ENCODE data around the gene SEPTIN10.
"Not testable (repeated sequence)": the region's sequence is repeated elsewhere in the genome, so short reads cannot be mapped to it uniquely, and the experiment has no call there.

SEPTIN10 gene

DNA sequence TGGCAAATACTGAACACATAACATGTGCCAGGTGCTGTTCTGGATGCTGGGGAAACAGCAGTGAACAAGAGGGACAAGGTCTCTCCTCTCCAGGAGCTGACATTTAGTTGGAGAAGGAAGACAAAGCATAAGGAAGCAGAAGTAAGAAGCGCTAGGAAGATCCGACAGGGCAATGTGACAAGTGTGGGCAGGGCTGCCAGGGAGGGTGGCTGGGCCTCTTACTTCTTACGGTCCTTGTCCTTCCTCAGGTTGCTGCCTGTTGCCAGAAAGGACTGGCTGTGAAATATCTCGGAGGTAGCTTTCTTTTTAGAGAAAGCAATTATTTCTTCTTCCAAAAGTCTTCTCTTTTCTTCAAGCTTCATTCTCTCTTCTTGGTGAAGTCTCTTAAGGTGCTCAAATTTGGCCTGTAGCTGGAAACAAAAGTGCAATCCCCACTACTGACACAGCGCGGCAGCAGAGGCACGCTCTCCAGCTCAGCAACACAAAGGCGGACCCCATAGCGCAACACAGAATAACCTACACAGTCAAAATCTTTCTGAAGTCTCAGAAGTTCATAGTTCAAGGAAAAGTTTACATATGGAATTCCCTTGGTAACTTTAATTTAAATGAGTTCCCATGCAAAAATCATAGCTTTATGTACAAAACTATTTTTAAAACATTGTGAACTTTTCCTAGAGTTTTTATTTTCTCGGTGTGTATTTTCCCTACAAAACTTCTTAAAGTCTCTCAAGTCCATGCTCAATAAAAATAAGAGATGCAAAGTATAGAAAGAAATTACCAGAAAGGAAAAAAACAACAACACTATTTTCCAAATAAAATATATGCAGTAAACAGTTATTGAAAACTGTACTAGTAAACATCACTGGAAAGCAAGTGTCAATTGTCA is 67.7 kb downstream of the SEPTIN10 start:
- no peak for DNase-seq (ENCODE audit: low spot score)

DNA sequence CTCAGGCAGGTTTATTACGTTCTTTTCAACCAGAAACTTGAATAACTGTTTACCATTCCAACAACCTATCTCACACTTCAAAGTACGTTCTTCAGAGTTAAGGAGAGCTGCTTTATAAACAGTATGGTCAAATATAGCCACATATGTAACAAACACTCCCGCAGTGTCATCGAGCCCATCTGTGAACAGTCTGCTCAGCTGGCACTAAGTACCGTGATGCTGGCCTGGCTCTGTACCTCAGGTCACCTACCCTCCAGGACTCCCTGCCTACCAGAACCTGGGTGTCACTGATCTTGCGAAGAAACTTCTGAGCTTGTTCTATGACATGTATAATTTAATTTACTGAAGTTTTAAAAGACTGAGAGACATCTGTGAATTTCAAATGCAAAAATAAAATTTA is 71.4 kb downstream of the SEPTIN10 start:
- DNase-seq (ENCODE audit: low spot score): no peak

DNA sequence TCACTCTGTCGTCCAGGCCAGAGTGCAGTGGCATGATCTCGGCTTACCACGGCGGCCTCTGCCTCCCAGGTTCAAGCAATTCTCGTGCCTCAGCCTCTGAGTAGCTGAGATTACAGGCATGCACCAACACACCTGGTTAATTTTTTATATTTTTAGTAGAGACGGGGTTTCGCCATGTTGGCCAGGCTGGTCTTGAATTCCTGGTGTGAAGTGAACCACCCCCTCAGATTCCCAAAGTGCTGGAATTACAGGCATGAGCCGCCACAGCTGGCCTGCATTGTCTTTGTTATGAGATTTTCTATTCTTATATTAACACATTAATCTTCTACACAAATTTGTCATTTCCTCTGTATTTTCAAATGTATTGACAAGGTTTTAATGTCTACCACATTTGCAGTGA is 75.2 kb downstream of the SEPTIN10 start:
- no peak for DNase-seq (ENCODE audit: low spot score)

DNA sequence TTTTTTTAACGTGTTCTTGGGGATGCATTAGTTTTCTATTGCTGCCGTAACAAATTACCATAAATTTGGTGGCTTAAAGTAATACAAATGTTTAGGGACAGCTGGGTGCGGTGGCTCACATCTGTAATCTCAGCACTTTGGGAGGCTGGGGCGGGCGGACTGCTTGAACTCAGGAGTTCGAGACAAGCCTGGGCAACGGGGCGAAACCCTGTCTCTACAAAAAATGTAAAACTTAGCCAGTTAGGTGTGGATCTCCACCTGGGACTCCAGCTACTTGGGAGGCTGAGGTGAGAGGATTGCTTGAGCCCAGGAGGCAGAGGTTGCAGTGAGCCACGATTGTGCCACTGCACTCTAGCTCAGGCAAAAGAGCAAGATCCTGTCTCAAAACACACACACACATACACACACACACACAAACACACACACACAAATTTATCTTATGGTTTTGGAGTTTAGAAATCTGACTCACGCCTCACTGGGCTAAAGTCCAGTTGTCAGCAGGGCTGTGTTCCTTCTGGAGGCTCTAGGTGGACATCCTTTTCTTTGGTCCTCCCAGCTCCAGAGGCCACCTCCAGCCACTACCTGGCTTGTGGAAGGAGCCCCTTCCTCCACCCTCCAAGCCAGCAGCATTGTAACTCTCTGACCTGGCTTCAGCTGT is 76.1 kb downstream of the SEPTIN10 start:
- DNase-seq (ENCODE audit: low spot score): no peak

DNA sequence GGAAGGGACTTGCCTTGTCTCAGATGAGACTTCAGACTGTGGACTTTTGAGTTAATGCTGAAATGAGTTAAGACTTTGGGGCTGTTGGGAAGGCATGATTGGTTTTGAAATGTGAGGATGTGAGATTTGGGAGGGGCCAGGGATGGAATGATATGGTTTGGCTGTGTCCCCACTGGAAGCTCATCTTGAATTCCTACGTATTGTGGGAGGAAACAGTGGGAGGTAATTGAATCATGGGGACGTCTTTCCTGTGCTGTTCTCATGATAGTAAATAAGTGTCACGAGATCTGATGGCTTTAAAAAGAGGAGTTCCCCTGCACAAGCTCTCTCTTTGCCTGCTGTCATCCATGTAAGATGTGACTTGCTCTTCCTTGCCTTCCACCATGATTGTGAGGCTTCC is 77.2 kb downstream of the SEPTIN10 start:
- not testable (repeated sequence) for DNase-seq (ENCODE audit: low spot score)

DNA sequence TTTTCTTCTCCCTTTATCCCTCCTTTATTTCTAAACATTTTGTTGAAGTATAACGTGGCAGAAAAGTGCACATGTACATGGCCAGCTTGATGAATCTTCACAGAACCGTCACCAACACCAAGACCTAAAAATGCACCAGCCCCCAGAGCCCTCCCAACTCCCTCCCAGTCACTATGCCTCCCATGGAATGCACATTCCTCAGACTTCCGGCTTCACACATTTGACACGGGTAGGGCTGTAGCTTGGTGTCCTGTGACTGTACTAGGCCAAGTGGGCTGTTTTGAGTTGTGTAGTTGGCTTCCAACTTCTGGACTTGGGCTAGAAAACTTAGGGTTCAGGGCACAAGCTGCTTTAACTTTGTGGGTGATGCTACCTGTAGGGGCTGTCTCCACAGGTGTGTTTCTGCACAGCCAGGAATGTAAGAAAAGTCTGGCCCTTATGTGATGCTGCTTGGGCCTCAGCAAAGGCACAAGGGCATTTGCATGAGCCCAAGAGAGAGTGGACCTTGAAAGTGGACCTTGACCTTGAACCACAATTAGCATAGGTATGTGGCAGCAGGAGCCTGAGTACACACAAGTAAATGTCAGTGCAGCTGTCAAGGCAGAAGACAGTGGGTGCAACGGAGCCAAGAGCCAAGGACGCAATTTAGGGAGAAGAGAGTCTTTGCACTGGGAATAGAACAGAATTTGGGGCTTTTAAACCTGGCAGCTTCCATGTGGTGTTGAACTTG is 78.4 kb downstream of the SEPTIN10 start:
- DNase-seq (ENCODE audit: low spot score): no peak

DNA sequence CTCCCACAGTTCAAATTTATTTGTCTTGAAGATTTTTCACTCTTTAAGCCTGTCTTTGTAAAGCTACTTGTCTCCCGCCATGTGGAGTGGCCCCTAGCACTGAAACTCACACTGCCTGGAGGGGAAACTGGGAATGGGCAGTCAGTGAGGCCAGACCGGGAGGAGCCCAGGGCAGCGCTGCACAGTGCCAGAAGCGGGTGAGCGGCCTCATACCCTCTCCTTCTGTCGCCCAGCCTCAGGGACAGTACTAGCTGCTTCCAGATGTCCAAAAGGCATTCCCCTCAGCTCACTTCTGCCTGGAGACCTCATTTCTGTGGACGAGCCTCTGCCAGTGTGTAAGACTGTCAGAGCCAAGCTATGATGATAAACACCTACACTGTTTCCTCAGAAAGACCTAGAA is 79.9 kb downstream of the SEPTIN10 start:
- no peak for DNase-seq (ENCODE audit: low spot score)

DNA sequence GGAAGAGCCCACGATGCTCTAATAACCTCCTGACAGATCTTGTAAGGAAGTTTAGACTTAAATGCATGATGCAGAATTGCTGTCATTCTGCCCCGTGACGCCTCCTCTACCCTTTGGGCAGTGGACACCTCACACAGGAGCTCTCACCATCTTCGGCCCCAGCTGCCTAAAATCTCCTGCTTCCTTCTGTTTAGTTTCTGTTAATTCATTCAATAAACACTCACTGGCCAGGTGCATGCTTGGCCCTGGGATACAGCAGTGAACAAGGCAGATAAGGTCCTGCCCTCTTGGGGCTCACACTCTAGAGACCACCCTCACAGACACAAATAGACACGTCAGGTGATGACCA is 81.1 kb downstream of the SEPTIN10 start:
- no peak for DNase-seq (ENCODE audit: low spot score)

DNA sequence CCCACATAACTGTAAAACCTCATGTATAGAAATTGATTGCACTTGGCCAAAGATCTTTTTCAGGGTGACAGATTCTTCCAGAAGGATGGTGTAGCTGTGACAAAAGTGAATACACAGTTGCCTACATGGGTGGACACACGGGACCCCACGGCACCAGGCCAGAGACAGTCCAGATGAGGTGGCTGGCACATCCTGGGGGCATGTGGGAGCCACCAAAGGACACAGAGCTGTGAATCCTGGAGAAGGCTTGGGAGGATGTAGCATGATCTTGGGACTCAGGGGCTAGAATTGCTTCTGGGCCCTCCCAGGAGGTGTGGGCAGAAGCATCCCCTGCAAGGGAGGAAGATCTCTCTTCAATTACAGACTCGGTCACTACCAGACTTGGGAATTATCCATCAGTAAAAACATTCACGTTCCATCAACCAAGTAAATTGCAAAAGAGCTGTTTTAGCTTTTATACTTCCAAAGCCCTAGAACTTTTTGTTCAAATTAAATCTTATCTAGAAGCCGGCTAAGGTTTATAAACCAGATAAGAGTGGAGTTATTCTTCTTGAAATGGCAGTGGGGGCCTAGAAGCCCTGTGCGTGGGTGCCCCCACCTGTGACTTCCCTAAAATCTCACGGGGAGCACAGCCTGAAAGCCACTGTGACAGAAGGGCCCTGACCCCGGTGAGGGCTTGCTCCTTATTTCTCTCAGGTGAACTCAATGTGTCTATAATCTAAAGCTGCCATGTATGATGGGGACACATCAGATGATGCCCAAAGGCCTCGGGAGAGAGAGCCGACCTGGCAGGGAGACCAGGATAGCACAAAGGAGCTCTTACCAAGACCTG is 81.7 kb downstream of the SEPTIN10 start:
- DNase-seq (ENCODE audit: low spot score): no peak

DNA sequence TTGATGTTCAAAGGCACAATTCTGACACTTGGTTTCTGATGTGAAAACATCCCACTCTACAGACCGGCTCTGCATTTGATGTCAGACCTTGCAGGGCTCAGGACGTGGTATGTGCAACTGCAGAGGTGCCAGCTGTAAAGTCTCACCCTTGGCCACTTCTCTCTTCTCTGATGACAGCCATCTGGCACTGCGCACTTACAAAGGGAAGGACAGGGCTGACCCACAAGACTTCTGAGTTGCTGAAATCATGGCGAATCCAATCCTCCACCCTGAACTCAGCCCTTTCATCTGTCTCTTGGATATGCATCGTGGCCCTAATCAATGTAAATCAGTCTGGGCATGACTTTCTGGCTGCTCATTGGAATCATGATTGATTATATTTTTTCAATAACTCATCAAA is 82.5 kb downstream of the SEPTIN10 start:
- DNase-seq (ENCODE audit: low spot score): no peak

DNA sequence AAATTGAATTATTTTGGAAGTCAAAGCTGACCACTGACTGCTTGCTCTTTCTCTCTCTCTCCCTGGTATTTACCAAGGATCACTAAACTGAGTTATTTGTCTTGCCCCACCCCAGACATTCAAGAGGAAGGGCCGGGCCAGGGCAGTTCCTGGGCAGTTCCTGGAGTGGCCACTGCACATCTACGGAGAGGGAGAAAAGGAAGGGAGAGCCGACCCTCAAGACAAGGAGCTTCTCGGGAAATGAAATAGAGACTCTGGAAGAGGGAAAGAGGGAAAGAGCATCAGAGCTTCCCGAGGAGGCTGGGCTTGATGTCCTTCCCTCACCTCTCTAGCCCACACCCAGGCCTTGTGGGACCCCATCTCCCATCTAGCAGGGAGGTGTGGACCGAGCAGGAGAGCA is 83.1 kb downstream of the SEPTIN10 start:
- DNase-seq (ENCODE audit: low spot score): no peak

DNA sequence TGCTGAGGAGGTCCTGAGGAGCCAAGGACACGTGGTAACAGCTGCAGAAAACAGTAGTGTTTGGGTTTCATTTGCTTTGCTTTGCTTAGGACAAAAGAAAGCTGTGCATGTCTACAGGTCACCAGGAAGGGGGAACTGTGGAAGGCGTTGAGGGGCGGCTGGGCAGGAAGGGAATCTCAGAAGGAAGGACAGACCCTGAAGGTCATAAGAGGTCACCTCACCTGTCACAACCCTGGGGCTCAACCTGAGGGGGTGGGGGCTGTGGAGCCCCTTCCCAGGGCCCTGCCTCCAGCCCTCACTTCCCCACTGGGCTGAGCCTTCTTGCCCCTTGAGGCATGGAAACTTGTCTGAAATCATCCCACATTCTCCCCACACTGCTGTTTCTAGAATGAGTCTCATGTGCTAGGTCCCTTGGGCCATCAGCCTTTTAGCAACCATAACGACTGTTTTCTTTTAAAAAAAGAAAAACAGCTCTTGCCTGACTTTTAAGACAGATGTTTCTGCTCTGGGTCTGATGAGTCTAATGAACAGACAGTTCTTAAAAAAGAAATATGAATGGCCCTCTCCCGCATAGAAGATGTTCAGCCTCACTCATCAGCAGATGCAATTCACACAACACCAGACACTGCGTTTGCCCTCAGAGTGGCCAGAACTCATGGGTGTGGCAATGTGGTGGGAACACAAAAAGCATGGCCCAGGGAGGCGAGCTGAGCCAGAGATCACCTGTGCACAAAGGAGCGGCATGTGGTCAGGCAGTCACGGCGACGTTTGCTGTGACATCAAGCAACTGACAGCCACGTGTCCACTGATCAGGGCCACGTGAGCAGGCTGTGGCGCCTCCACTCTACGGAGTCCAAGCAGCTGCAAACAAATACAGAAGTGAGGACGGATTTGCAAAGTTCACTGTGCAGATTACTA is 84.0 kb downstream of the SEPTIN10 start:
- no peak for DNase-seq (ENCODE audit: low spot score)

DNA sequence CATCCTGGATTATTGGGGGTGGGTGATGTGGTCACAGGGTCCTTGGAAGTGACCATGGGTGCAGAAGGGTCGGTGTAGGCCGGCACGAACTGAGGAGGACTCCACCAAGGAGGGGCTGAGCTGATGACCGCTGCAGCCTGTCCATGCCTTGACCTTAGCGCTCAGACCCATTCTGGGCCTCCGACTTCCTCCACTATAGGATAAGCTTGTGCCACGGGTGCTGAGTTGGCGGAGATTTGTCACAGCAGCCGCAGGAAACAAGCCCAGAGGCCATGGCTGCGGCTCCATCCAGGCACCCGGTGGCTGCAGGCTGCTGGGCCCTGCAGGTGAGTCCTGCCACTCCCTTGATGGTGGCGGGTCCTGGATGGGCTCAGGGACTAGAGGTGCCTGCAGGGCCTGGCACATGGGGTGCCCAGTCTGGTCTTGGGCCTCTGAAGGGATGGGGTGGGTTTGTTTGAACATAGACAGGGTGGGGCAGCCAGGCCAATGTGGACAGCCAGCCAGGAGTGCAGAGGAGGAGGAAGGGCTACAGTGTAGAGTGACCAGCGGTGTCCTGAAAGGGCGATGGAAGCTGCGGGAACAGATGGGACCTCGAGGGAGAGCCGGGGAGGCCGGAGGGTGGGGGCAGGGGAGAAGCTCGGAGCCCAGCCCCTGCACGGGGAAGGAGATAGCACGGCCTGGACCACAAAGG is 84.8 kb downstream of the SEPTIN10 start:
- DNase-seq (ENCODE audit: low spot score): no peak

DNA sequence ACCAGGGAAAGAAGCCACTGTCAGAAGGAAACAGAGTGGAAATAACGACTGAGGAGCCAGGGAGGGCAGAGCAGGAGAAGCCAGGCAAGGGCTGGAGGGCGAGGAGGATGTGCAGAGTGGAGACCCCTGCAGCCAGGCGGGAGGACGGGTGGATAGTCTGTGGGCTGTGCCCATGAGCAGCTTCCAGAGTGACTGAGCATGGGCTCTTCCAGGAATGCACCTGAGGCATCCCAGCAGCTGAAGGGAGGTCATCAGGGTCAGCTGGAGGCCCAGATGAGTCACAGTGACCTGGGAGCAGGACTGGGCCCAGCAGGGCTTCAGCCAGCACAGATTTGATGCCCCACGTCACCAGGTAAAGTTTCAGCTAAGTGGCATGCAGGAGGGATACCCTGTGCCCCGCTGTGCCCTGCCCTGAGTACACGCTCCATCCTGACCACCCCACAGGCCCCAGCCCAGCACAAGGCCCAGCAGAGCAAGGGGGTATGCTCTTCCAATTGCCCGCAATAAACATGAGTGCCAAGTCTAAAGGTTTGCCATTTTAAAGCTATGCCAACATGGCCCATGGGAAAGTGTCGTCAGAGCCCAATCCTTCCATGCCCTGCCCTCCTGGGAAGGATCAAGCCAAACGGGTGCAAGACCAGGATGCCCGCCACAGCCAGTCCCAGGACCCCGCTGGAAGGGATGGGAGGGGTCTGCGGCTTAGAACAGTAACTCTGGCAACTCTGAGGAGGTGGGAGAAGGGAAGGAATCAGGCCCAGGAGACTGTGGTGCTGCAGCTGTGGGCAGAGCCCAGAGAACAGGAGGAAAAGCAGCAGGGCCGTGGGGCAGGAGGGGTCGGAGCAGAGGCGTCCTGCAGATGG is 85.7 kb downstream of the SEPTIN10 start:
- no peak for DNase-seq (ENCODE audit: low spot score)

DNA sequence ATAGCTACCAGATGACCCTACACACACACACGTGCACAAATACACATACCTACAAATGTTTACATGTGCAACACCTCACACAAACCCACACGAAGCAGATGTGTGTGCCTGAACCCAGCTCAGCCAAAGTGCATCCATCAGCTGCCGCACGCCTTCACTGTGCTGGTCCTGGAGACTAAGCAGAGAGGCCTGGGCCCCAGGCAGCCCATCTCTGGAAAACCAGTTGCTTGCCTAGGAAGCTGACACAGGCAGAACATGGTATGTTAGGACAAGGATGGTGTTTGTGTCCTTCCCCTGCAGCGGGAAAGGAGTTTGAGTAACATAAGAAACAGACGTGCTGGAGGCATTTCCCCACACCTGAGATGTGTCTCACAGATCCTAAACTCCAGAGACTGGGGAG is 86.7 kb downstream of the SEPTIN10 start:
- DNase-seq (ENCODE audit: low spot score): no peak

DNA sequence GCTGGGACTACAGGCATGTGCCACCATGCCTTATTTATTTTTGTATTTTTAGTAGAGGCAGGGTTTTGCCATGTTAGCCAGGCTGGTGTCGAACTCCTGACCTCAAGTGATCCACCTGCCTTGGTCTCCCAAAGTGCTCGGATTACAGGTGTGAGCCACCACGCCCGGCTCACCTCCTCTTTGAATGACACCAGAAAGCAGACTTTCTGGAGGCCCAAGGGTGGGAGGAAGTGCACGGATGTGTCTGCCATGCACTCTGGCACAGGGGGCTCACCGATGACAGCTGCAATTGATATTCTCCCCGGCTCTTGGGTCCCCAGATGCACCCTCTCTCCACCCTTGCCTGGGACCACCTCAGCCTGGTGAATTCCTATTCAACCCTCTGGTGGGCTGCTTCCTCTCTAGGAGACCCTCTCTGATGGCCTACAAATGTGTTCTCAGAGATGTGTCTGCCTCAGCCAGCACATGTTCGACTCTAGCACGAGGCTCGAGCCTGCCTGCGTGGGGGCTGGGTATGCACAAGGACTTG is 87.3 kb downstream of the SEPTIN10 start:
- DNase-seq (ENCODE audit: low spot score): no peak

DNA sequence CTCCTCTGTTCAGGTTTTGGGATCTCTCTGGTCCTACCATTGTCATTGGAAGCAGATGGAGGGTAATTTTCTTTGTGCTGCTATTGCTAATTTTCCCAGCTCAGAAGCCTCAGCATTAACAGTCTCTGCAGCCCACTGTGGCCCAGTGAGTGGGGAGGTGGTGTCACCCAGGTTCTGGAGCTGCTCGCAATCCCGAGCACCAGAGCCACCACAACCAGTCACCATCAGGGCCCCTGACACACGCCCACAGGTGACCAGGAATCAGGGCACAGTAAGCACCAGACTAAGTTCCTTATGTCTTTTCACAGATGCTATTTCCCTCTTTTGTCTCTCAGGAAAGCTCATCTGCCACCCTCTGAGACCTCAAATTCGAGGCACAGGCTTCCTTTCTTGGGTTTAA is 87.9 kb downstream of the SEPTIN10 start:
- no peak for DNase-seq (ENCODE audit: low spot score)

DNA sequence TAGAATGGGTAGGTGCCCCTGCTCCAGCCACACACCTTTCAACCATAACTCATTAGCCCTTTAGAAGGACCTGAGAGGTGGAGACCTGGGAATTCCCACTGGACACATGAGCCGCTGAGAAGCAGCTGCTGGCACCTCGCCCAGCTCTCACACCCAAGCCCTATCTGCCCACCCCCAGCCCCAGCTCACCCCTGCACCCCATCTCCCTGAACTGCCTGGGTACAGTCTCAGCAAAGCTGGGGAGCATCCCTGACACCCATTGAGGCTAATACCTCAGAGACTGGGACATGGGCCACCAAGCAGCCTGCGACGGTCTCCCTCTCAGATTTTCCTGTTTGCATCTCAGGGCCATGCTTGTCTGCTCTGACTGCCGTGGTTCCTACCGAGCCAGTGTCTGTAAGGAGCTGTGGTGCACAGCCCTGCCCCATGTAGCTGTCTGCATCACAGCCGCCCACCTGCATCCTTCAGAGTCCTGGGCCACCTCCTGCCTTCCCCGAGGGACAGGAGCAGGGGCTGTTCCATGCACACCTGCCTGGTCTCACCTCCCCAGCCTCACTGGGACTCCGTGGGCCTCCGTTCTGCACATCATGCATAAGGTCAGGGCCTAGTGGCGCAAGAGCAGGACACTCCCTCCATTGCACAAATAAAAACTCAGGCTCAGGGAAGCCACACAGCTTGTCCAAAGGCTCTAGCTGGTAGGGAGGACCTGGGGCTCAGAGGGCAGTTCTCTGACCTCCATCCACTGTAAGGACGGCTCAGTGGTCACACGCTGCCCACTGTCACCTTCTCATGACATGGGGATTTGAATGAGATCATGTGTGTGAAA is 90.0 kb downstream of the SEPTIN10 start:
- DNase-seq (ENCODE audit: low spot score): no peak
